DND-41 (cell line): ENCODE measurements around the gene CNOT6L.
A peak's percentile ranks its signal among the peaks of the same experiment; 100 is the strongest.

Experiments used
- ATAC-seq: fragments of 200-7000 bp; cut with Tn5 transposase; 3 replicates; pipeline ENCODE4 v1.9.1; 2021; ENCODE audit warnings: low read depth; ENCODE audit not compliant: insufficient read depth
- DNase-seq: peaks from one replicate; pipeline ENCODE4 v3.0.0-alpha.2; 2020
- H2AFZ ChIP-seq: 2 replicates; pipeline ENCODE4 v1.6.0; 2012; ENCODE audit warnings: low read depth, low read length
- H3K27ac ChIP-seq: 2 replicates; pipeline ENCODE4 v1.5.1; 2012; ENCODE audit warnings: low read length, inconsistent platforms
- H3K27me3 ChIP-seq: fragments of 200-600 bp; sonication (generic); 2 replicates; pipeline ENCODE4 v1.6.0; 2012; ENCODE audit warnings: low read length, mild to moderate bottlenecking, inconsistent platforms; ENCODE audit not compliant: insufficient read depth, poor library complexity
- H3K36me3 ChIP-seq: 2 replicates; pipeline ENCODE4 v1.5.1; 2012; ENCODE audit warnings: low read length, inconsistent platforms; ENCODE audit not compliant: insufficient read depth
- H3K4me1 ChIP-seq: 2 replicates; pipeline ENCODE4 v1.5.1; 2012; ENCODE audit warnings: mild to moderate bottlenecking, low read length; ENCODE audit not compliant: insufficient read depth
- H3K4me2 ChIP-seq: 2 replicates; pipeline ENCODE4 v1.6.0; 2012; ENCODE audit warnings: mild to moderate bottlenecking, moderate library complexity, low read length, inconsistent platforms; ENCODE audit not compliant: insufficient read depth
- H3K4me3 ChIP-seq, 2 experiments: fragments of 200-600 bp in 1 of 2; shearing (Covaris generic) in 1 of 2; 2 replicates each; pipeline ENCODE4 v1.5.1; 2012 to 2016; ENCODE audit warnings: inconsistent platforms in 2 of 2, low read length in 2 of 2, mild to moderate bottlenecking in 2 of 2, low read depth in 1 of 2, moderate library complexity in 1 of 2
- H3K79me2 ChIP-seq: 2 replicates; pipeline ENCODE4 v1.6.0; 2012; ENCODE audit warnings: low read length, inconsistent platforms; ENCODE audit not compliant: insufficient read depth
- H3K9ac ChIP-seq: 2 replicates; pipeline ENCODE4 v1.6.0; 2012; ENCODE audit warnings: low read depth, mild to moderate bottlenecking, inconsistent platforms, low read length, moderate library complexity
- H3K9me3 ChIP-seq: 2 replicates; pipeline ENCODE4 v1.5.1; 2012; ENCODE audit warnings: low read length, moderate library complexity, mild to moderate bottlenecking, inconsistent platforms; ENCODE audit not compliant: insufficient read depth, severe bottlenecking
- H4K20me1 ChIP-seq: 2 replicates; pipeline ENCODE4 v1.6.0; 2012; ENCODE audit warnings: low read length; ENCODE audit not compliant: insufficient read depth
- CTCF ChIP-seq: IDR thresholded peaks from 2 replicates; pipeline ENCODE4 v1.5.1; 2012; ENCODE audit warnings: borderline replicate concordance, low read length, moderate library complexity, mild to moderate bottlenecking; ENCODE audit not compliant: poor library complexity, severe bottlenecking; ENCODE audit errors: extremely low read depth
- EZH2 ChIP-seq: IDR thresholded peaks from 3 replicates; pipeline ENCODE4 v1.6.1; 2012; ENCODE audit warnings: borderline replicate concordance, low read depth, mild to moderate bottlenecking, moderate library complexity, low read length, inconsistent platforms; ENCODE audit not compliant: severe bottlenecking

CNOT6L gene

DNA sequence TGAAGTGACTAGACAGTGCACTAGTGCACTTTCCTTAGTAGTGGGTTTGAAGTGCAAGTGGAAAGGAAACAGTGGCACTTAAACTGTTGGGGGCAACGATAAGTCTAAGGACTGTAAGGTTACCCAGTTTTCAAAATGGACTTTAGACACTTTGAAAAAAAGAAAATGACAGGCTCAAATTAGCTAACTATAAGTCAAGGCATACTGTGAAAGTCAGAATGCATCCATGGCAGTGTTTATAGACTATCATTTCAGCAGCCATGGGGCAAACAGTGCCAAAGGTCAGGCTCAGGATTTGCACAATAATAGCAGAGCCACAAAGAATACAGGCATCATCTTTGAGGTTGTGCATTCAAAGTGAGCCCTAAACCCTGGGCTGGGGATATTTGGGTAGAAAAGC is 109.1 kb downstream of the CNOT6L start:
- Histone ChIP-seq H3K27ac (no peak overlapping the region), H3K4me1 (no peaks in the 10 kb centered on the region), H3K4me2 (no peak overlapping the region), H3K4me3 (no peak overlapping the region), H3K27me3 (no peaks in the 10 kb centered on the region), H2AFZ (no peak overlapping the region), H3K9ac (no peak overlapping the region), H3K79me2 (no peaks in the 10 kb centered on the region), H3K9me3 (no peaks in the 10 kb centered on the region), H4K20me1 (no peaks in the 10 kb centered on the region), H3K36me3 (peaks cover 15% of the 10 kb centered on the region; the same call in 1 of the 2 replicates)
- TF ChIP-seq EZH2 = no peak
- no peak for TF ChIP-seq CTCF
- DNase-seq (no peak), ATAC-seq (0 out of 3 replicates have a peak, but pooled peaks have one; percentile 27)

DNA sequence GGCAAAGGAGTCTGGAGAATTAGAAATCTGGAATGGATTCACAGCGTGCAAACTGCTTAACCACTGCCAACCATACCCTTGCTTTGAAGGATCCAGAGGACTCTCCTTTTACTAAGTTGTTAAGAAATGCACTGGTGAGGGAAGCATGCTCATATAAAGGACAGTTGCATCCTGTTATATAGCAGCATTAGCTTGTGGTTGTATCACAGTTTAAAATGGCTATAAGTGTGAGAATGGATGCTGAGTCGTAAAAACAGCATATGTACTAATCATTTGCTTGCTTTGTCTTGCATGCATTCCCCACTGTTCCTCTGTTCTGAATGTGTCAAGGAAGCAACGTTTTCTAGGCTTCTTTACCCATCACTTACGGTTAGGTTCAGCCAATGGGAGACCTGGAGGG is 112.5 kb downstream of the CNOT6L start:
- Histone ChIP-seq H3K27me3 (no peaks in the 10 kb centered on the region), H3K4me2 (no peak overlapping the region), H2AFZ (no peak overlapping the region), H3K79me2 (no peaks in the 10 kb centered on the region), H3K36me3 (no peaks in the 10 kb centered on the region), H3K27ac (no peak overlapping the region), H3K4me1 (no peaks in the 10 kb centered on the region), H3K4me3 (no peak overlapping the region), H3K9ac (no peak overlapping the region), H4K20me1 (no peaks in the 10 kb centered on the region), H3K9me3 (no peaks in the 10 kb centered on the region)
- DNase-seq (no peak), ATAC-seq (no peak)
- TF ChIP-seq EZH2 (no peak), CTCF (no peak)

- H4K20me1 ChIP-seq = no peaks in the 10 kb centered on the region
- no peak overlapping the region for H3K9ac ChIP-seq
- DNase-seq (no peak), ATAC-seq (no peak)
- H3K9me3 ChIP-seq = no peaks in the 10 kb centered on the region
- TF ChIP-seq CTCF (no peak), EZH2 (no peak)
- H3K4me2 ChIP-seq = no peak overlapping the region
- H3K27me3 ChIP-seq = no peaks in the 10 kb centered on the region
- H3K4me3 ChIP-seq = no peak overlapping the region
- H3K4me1 ChIP-seq = no peaks in the 10 kb centered on the region
- H3K36me3 ChIP-seq = no peaks in the 10 kb centered on the region
- no peak overlapping the region for H2AFZ ChIP-seq
- no peaks in the 10 kb centered on the region for H3K79me2 ChIP-seq
- H3K27ac ChIP-seq = no peak overlapping the region
Observed at GRCh38 chr4:77703666-77704065, 115.5 kb downstream of the CNOT6L start.

DNA sequence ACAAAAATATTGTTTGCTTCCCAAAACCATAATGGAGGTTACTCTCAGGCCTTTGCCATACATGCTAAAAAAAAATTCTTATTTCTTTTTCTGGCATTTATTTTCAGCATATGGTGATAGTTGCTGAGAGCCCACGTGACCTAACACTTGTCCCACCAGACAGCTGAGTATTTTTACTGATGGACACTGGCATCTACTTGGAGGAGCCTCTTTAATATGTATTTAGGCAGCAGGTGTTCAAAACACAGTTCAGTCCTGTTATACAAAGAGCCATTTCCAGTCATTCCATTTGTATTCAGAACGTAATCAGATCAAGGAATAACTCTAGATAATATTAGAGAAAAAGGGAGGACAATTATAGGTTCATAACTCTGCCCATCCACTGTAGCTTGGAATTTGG is 118.0 kb downstream of the CNOT6L start:
- Histone ChIP-seq H3K27me3 (no peaks in the 10 kb centered on the region), H3K79me2 (no peaks in the 10 kb centered on the region), H2AFZ (no peak overlapping the region), H3K4me1 (no peaks in the 10 kb centered on the region), H3K4me3 (no peak overlapping the region), H3K36me3 (no peaks in the 10 kb centered on the region), H3K9ac (no peak overlapping the region), H3K27ac (no peak overlapping the region), H3K4me2 (no peak overlapping the region), H3K9me3 (no peaks in the 10 kb centered on the region), H4K20me1 (no peaks in the 10 kb centered on the region)
- TF ChIP-seq CTCF (no peak), EZH2 (no peak)
- ATAC-seq (no peak), DNase-seq (no peak)
